A673 (cell line): ENCODE results near the gene EMCN. TPM values are rescaled to one million over a fixed set of nuclear protein-coding genes. Genes with fewer than 3 reads are reported as not detected.
"Not testable (repeated sequence)": the region's sequence is repeated elsewhere in the genome, so short reads cannot be mapped to it uniquely, and the experiment has no call there.

Experiments used
- BruUV-seq: library from RNA; stranded (reverse); fragments of 400-500 nt; replicated peaks from 2 replicates; lab custom pipeline; 2021; lab: Mats Ljungman, UMichigan
- CTCF ChIA-PET: fragments of 300-600 bp; sonication (Branson Sonifier 250); formaldehyde crosslinking; loops from one replicate; lab custom pipeline; 2022; ENCODE audit warnings: antibody characterized with exemption; lab: Charles Lee
- POLR2A ChIA-PET: fragments of 300-600 bp; sonication (Branson Sonifier 250); formaldehyde crosslinking; loops from one replicate; lab custom pipeline; 2022; ENCODE audit warnings: antibody characterized with exemption; ENCODE audit not compliant: low non-redundant PET; lab: Charles Lee
- DNase-seq: peaks from one replicate; pipeline ENCODE4 v3.0.0-alpha.2; 2015; ENCODE audit warnings: low spot score
- H3K27ac ChIP-seq: fragments of 200-600 bp; sonication (generic); 2 replicates; pipeline ENCODE4 v1.5.1; 2016; ENCODE audit warnings: mixed run types, low read depth, mild to moderate bottlenecking, mixed read lengths, antibody characterized with exemption, low read length; ENCODE audit not compliant: poor library complexity, severe bottlenecking
- H3K27me3 ChIP-seq: fragments of 200-600 bp; sonication (generic); replicated peaks from 2 replicates; pipeline ENCODE4 v1.6.1; 2017; ENCODE audit warnings: mixed run types, low read depth, mild to moderate bottlenecking, mixed read lengths, antibody characterized with exemption, low read length; ENCODE audit not compliant: insufficient read depth, poor library complexity
- H3K36me3 ChIP-seq: fragments of 200-600 bp; sonication (generic); 2 replicates; pipeline ENCODE4 v1.6.1; 2016; ENCODE audit warnings: mixed run types, mild to moderate bottlenecking, mixed read lengths, antibody characterized with exemption, low read length; ENCODE audit not compliant: insufficient read depth, poor library complexity, severe bottlenecking
- H3K4me1 ChIP-seq: fragments of 200-600 bp; sonication (generic); 2 replicates; pipeline ENCODE4 v1.6.1; 2017; ENCODE audit warnings: mixed run types, mild to moderate bottlenecking, mixed read lengths, antibody characterized with exemption, low read length; ENCODE audit not compliant: insufficient read depth, poor library complexity, severe bottlenecking
- H3K4me3 ChIP-seq: fragments of 200-600 bp; sonication (generic); 2 replicates; pipeline ENCODE4 v1.5.1; 2016; ENCODE audit warnings: low read depth, mixed run types, mild to moderate bottlenecking, mixed read lengths, low read length; ENCODE audit not compliant: poor library complexity, severe bottlenecking
- H3K9me3 ChIP-seq: fragments of 200-600 bp; sonication (generic); 2 replicates; pipeline ENCODE4 v1.6.1; 2016; ENCODE audit warnings: mixed run types, low read depth, mild to moderate bottlenecking, mixed read lengths, antibody characterized with exemption, low read length; ENCODE audit not compliant: poor library complexity, severe bottlenecking
- CTCF ChIP-seq: fragments of 300-800, 200-600 bp; sonication (generic); conservative IDR thresholded peaks from 2 replicates; pipeline ENCODE4 v1.5.1; 2017; ENCODE audit warnings: low read depth, mild to moderate bottlenecking, antibody characterized with exemption, low read length, moderate library complexity, mixed read lengths
- EZH2 ChIP-seq: fragments of 200-600 bp; sonication (generic); IDR thresholded peaks from 2 replicates; pipeline ENCODE4 v1.6.1; 2017; ENCODE audit warnings: borderline replicate concordance, low read depth, mild to moderate bottlenecking, mixed read lengths, antibody characterized with exemption, low read length; ENCODE audit not compliant: poor library complexity, severe bottlenecking
- intact Hi-C: fragments of 100-400 bp; cut with micrococcal nuclease; formaldehyde crosslinking; loops from one replicate; pipeline ENCODE4 v1.10.0; 2022; ENCODE audit not compliant: unreplicated experiment
- total RNA-seq: library from RNA; stranded (reverse); gene quantifications from 2 replicates; pipeline ENCODE4 v1.2.3, GENCODE V29; 2021

EMCN gene
- total RNA-seq, 1 experiment from 2014 or later, result 7.8 TPM

- H3K4me3 ChIP-seq, result no peak overlapping the region
- ChIA-PET POLR2A (no interaction called here), CTCF (no interaction called here)
- H3K9me3 ChIP-seq, result no peaks in the 10 kb centered on the region
- TF ChIP-seq CTCF, result no peak
- no peak for TF ChIP-seq EZH2
- H3K27me3 ChIP-seq, result no peaks in the 10 kb centered on the region
- no TSS peak for BruUV-seq
- DNase-seq, result no peak
- no peaks in the 10 kb centered on the region for H3K36me3 ChIP-seq
- no peaks in the 10 kb centered on the region for H3K4me1 ChIP-seq
- H3K27ac ChIP-seq, result no peak overlapping the region
- intact Hi-C loops, result no loop called here
Observed at GRCh38 chr4:100359441-100359840, 158.4 kb downstream of the EMCN start.

- no peaks in the 10 kb centered on the region for H3K27me3 ChIP-seq
- no peak for DNase-seq
- POLR2A ChIA-PET, result no interaction called here
- no peaks in the 10 kb centered on the region for H3K36me3 ChIP-seq
- CTCF ChIA-PET, result no interaction called here
- TF ChIP-seq CTCF, result no peak
- TF ChIP-seq EZH2, result no peak
- H3K4me3 ChIP-seq, result no peak overlapping the region
- H3K27ac ChIP-seq, result no peak overlapping the region
- BruUV-seq, result no TSS peak
- no peaks in the 10 kb centered on the region for H3K9me3 ChIP-seq
- intact Hi-C loops, result no loop called here
- H3K4me1 ChIP-seq, result no peaks in the 10 kb centered on the region
Observed at GRCh38 chr4:100357542-100357941, 160.3 kb downstream of the EMCN start.

GRCh38 chr4:100356172-100356571 is 161.7 kb downstream of the EMCN start:
- intact Hi-C loops, result no loop called here
- Histone ChIP-seq H3K27me3 (no peaks in the 10 kb centered on the region), H3K36me3 (no peaks in the 10 kb centered on the region), H3K4me3 (no peak overlapping the region), H3K9me3 (no peaks in the 10 kb centered on the region), H3K4me1 (no peaks in the 10 kb centered on the region), H3K27ac (no peak overlapping the region)
- TF ChIP-seq EZH2 (no peak), CTCF (no peak)
- no TSS peak for BruUV-seq
- ChIA-PET POLR2A (no interaction called here), CTCF (no interaction called here)
- DNase-seq, result no peak

- CTCF ChIA-PET, POLR2A ChIA-PET, H3K4me1 ChIP-seq, intact Hi-C loops, DNase-seq, H3K36me3 ChIP-seq, H3K27ac ChIP-seq, BruUV-seq, H3K27me3 ChIP-seq, H3K4me3 ChIP-seq, H3K9me3 ChIP-seq: not testable (repeated sequence)
Observed at GRCh38 chr4:100352352-100352751, 165.5 kb downstream of the EMCN start.
